NB4 (cell line): ENCODE data around the gene ATG5.

ENCODE experiments used
- CTCF ChIP-seq: IDR thresholded peaks from one replicate; pipeline ENCODE4 v1.5.1; 2012; ENCODE audit warnings: low read depth, low read length
- MAX ChIP-seq: IDR thresholded peaks from 2 replicates; pipeline ENCODE4 v1.6.1; 2011; ENCODE audit warnings: low read depth, low read length
- MYC ChIP-seq: IDR thresholded peaks from 2 replicates; pipeline ENCODE4 v1.6.1; 2011; ENCODE audit warnings: low read depth, low read length
- POLR2A ChIP-seq: IDR thresholded peaks from 2 replicates; pipeline ENCODE4 v1.6.1; 2011; ENCODE audit warnings: mild to moderate bottlenecking; ENCODE audit not compliant: insufficient read length; ENCODE audit errors: extremely low read depth

GRCh38 chr6:106305740-106306139, 19.8 kb downstream of the ATG5 start:
- TF ChIP-seq POLR2A (no peak), CTCF (no peak), MYC (no peak), MAX (no peak)
